ENCODE measurements around the gene VKORC1. TPM values are rescaled to one million over a fixed set of nuclear protein-coding genes. Genes with fewer than 3 reads are reported as not detected.

The VKORC1 gene
- polyA plus RNA-seq, 1 donor from 2014 or later = 90.7 TPM

DNA sequence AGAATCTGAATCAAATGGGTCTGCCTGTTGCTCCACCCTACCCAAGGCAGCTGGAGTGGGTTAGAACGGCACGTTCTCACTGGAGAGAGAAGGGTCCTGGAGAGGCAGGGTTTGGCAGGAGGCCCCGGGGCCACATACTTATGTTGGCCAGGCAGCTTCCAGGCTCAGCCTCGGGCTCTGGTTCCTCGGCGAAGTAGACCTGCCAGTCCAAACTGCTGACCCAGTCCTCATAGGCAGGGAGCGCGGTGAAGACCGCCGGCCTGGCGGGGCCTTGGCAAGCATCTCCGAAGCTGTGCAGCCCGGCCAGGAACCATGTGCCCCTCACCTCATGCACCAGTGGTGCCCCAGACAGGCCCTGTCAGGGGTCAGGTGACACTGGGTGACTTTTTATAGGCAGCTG is 10.6 kb downstream of the VKORC1 start:
- H3K9me3 Mint-ChIP-seq = no peaks in the 10 kb centered on the region
- H3K4me3 Mint-ChIP-seq = no peak overlapping the region
- peaks cover 0 to 5% (median 5%) of the 10 kb centered on the region in 3 donors for H3K4me1 Mint-ChIP-seq
- H3K27me3 Mint-ChIP-seq = no peaks in the 10 kb centered on the region
- H3K36me3 Mint-ChIP-seq = peaks cover 3% of the 10 kb centered on the region
- no peak overlapping the region for H3K27ac Mint-ChIP-seq

DNA sequence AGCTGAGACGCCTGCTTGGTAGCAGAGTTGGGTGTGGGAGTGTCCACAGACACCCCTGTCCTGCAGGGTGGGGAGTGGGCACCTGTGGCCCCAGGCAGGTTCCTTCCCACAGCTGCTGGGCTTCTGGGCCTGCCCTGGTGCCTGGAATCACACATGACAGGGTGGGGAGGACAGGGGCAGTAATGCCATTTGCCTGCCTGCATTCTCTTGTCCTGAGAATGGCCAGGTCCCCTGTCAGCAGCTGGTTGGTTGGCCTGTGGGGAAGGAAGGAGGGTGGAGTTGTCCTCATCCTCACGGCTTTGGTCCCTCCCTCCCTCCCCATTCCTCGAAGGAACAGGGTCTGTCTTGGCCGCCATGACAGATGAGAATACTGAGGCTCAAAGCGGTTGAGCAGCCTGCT is 11.0 kb downstream of the VKORC1 start:
- H3K27me3 Mint-ChIP-seq = no peaks in the 10 kb centered on the region
- no peak overlapping the region for H3K27ac Mint-ChIP-seq
- H3K9me3 Mint-ChIP-seq = no peaks in the 10 kb centered on the region
- H3K4me1 Mint-ChIP-seq = peaks cover 0 to 5% (median 5%) of the 10 kb centered on the region in 3 donors
- peaks cover 3% of the 10 kb centered on the region for H3K36me3 Mint-ChIP-seq
- no peak overlapping the region for H3K4me3 Mint-ChIP-seq

DNA sequence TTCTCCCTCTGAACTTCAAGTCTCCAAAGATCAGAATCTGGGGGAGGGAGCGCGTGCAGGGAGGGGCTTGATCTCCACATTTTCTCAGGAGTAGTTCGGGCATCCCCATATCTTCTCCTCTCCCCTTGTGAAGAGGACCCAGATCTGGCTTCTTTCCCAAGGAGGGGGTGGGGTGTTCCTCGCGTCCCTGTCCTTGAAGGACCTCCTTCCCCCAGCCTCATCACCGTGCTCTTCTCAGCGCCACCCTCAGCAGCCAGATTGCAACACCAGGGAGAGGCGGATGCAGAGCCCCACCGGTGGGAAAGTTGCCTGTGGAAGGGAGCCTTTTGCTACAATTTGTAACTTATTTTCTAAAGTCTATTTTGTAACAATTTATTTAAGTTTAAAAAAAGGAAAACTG is 11.5 kb downstream of the VKORC1 start:
- peaks cover 4% of the 10 kb centered on the region for H3K36me3 Mint-ChIP-seq
- H3K27ac Mint-ChIP-seq = no peak overlapping the region
- peaks cover 0 to 5% (median 5%) of the 10 kb centered on the region in 3 donors for H3K4me1 Mint-ChIP-seq
- H3K27me3 Mint-ChIP-seq = no peaks in the 10 kb centered on the region
- no peaks in the 10 kb centered on the region for H3K9me3 Mint-ChIP-seq
- no peak overlapping the region for H3K4me3 Mint-ChIP-seq

DNA sequence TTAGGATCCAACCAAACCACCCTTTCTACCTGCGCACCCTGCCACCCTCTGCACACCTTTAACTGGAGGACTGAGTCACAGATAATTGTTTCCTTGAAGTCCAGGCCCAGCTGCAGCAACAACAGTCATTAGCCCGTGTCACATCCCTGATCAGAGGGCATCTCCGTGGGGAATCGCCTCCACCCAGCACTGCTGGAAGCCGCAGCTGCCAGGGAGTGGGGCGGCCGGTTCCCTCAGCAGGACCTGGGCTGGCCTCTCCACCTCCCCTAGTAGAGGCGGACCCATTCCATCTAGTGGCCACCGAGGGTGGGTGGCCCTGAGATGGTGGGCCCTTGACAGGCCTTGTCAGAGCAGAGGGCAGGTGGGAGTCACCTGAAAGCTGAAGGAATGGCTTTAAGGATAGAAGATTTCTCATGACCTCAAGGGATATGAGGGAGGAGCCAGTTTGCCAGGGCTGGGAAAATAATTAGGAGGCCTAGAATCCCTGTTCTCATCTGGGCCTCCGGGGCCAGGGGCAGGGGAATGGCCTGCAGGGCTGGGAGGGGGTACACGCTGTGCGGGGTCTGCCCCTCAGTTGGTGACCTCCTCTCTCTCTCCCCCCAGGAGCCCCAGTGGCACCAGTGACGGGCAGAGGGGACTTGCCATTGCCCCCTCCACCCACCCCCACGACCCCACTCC is 12.1 kb downstream of the VKORC1 start:
- no peak overlapping the region for H3K27ac Mint-ChIP-seq

DNA sequence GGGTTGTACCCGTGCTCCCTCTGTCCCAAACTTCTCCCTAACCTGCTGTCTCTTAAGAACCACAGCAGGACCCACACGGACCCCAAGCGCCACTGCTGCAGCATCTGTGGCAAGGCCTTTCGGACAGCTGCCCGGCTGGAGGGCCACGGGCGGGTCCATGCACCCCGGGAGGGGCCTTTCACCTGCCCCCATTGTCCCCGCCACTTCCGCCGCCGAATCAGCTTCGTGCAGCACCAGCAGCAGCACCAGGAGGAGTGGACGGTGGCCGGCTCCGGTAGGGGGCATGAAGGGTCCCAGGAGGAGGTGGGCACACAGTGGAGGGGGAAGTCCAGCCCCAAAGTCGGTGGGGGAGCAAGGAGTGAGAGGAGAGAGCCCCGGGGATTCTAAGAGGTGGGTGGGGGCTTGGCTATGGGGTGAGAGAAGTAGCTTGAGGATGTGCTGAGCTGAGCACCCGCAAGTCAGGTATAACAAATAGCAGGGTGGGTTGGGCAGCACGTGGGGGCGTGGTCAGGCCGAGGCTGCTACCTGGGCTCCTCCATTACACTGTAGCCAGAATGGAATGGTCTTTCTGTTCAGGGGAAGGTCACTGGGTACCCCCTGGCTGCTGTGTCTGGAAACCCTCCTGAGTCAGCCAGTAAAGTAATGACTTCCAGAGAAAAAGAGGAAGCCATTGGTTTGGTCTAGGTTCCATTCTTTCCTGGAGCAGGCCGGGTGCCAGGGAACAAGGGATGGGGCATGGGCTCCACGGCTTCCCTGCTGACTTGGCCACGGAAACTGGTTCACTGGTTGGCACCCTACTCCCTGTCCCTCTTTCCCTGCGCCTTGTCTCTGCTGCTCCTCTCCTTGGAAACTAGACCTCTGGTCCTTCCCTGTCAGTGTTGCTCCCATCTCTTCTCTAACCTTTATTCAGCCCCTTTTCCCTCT is 12.9 kb downstream of the VKORC1 start:
- H3K9me3 Mint-ChIP-seq = no peaks in the 10 kb centered on the region
- peaks cover 4% of the 10 kb centered on the region for H3K36me3 Mint-ChIP-seq
- no peak overlapping the region for H3K27ac Mint-ChIP-seq
- peak overlapping the region in 1 of 4 donors; percentile 51 for H3K4me3 Mint-ChIP-seq
- no peaks in the 10 kb centered on the region for H3K27me3 Mint-ChIP-seq
- peaks cover 0 to 5% (median 5%) of the 10 kb centered on the region in 3 donors for H3K4me1 Mint-ChIP-seq

More for the DNA sequence above, 12.1 kb downstream of the VKORC1 start:
- no peaks in the 10 kb centered on the region for H3K27me3 Mint-ChIP-seq
- H3K4me3 Mint-ChIP-seq = peak overlapping the region in 1 of 4 donors; percentile 51
- peaks cover 0 to 5% (median 5%) of the 10 kb centered on the region in 3 donors for H3K4me1 Mint-ChIP-seq
- H3K9me3 Mint-ChIP-seq = no peaks in the 10 kb centered on the region
- H3K36me3 Mint-ChIP-seq = peaks cover 4% of the 10 kb centered on the region

DNA sequence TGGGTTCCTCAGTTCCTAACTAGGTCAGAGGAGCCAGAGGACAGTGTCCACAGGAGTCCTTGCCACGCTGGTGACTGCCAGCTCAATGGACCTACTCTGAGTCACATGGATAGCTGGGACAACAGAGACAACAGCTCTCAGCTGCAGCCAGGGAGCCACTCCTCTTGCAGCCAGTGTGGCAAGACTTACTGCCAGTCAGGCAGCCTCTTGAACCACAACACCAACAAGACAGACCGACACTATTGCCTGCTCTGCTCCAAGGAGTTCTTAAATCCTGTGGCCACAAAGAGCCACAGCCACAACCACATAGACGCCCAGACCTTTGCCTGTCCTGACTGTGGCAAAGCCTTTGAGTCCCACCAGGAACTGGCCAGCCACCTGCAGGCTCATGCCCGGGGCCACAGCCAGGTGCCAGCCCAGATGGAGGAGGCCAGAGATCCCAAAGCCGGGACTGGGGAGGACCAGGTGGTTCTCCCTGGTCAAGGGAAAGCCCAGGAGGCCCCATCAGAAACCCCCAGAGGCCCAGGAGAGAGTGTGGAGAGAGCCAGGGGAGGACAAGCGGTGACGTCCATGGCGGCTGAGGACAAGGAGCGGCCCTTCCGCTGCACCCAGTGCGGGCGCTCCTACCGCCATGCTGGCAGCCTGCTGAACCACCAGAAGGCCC is 13.7 kb downstream of the VKORC1 start:
- no peaks in the 10 kb centered on the region for H3K27me3 Mint-ChIP-seq
- peak overlapping the region in 1 of 3 donors; percentile 2 for H3K27ac Mint-ChIP-seq

DNA sequence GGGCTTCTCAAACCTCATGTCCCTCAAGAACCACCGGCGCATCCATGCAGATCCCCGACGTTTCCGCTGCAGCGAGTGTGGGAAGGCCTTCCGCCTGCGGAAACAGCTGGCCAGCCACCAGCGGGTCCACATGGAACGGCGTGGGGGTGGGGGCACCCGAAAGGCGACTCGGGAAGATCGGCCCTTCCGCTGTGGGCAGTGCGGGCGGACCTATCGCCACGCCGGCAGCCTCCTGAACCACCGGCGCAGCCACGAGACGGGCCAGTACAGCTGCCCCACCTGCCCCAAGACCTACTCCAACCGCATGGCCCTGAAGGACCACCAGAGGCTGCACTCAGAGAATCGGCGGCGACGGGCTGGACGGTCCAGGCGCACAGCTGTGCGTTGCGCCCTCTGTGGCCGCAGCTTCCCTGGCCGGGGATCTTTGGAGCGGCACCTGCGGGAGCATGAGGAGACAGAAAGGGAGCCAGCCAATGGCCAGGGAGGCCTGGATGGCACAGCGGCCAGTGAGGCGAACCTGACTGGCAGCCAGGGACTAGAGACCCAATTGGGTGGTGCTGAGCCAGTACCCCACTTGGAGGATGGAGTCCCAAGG is 14.5 kb downstream of the VKORC1 start:
- H3K4me3 Mint-ChIP-seq = no peak overlapping the region
- H3K27me3 Mint-ChIP-seq = no peaks in the 10 kb centered on the region
- H3K4me1 Mint-ChIP-seq = peaks cover 5 to 11% (median 6%) of the 10 kb centered on the region in 3 donors
- no peaks in the 10 kb centered on the region for H3K9me3 Mint-ChIP-seq
- peaks cover 4% of the 10 kb centered on the region for H3K36me3 Mint-ChIP-seq
- H3K27ac Mint-ChIP-seq = no peak overlapping the region

More for the DNA sequence above, 13.7 kb downstream of the VKORC1 start:
- Mint-ChIP-seq H3K4me1 (peaks cover under 1 to 8% (median 5%) of the 10 kb centered on the region in 3 donors), H3K36me3 (peaks cover 4% of the 10 kb centered on the region), H3K4me3 (no peak overlapping the region), H3K9me3 (no peaks in the 10 kb centered on the region)

DNA sequence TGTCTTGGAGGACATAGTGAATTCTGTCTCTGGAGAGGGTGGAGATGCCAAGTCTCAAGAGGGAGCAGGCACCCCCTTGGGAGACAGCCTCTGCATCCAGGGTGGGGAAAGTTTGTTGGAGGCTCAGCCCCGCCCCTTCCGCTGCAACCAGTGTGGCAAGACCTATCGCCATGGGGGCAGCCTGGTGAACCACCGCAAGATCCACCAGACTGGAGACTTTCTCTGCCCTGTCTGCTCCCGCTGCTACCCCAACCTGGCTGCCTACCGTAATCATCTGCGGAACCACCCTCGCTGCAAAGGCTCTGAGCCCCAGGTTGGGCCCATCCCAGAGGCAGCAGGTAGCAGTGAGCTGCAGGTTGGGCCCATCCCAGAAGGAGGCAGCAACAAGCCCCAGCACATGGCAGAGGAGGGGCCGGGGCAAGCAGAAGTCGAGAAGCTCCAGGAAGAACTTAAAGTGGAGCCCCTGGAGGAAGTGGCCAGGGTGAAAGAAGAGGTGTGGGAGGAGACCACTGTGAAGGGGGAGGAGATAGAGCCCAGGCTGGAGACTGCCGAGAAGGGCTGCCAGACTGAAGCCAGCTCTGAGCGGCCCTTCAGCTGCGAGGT is 15.2 kb downstream of the VKORC1 start:
- H3K4me1 Mint-ChIP-seq = peaks cover 12 to 18% (median 13%) of the 10 kb centered on the region in 3 donors
- no peak overlapping the region for H3K4me3 Mint-ChIP-seq
- H3K27ac Mint-ChIP-seq = no peak overlapping the region
- no peaks in the 10 kb centered on the region for H3K9me3 Mint-ChIP-seq
- no peaks in the 10 kb centered on the region for H3K27me3 Mint-ChIP-seq
- H3K36me3 Mint-ChIP-seq = peaks cover 4% of the 10 kb centered on the region

DNA sequence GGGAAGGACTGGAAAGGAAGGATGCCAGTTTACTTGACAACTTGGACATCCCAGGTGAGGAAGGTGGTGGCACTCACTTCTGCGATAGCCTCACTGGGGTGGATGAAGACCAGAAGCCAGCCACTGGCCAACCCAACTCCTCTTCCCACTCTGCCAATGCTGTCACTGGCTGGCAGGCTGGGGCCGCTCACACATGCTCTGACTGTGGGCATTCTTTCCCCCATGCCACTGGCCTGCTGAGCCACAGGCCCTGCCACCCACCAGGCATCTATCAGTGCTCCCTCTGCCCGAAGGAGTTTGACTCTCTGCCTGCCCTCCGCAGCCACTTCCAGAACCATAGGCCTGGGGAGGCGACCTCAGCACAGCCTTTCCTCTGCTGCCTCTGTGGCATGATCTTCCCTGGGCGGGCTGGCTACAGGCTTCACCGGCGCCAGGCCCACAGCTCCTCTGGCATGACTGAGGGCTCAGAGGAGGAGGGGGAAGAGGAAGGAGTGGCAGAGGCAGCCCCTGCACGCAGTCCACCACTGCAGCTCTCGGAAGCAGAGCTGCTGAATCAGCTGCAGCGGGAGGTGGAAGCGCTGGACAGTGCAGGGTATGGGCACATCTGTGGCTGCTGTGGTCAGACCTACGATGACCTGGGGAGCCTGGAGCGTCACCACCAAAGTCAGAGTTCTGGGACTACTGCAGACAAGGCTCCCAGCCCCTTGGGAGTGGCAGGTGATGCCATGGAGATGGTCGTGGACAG is 15.8 kb downstream of the VKORC1 start:
- Mint-ChIP-seq H3K4me1 (peaks cover 13 to 18% (median 17%) of the 10 kb centered on the region in 3 donors), H3K27me3 (no peaks in the 10 kb centered on the region), H3K9me3 (no peaks in the 10 kb centered on the region), H3K27ac (no peak overlapping the region), H3K36me3 (peaks cover 4% of the 10 kb centered on the region), H3K4me3 (no peak overlapping the region)

DNA sequence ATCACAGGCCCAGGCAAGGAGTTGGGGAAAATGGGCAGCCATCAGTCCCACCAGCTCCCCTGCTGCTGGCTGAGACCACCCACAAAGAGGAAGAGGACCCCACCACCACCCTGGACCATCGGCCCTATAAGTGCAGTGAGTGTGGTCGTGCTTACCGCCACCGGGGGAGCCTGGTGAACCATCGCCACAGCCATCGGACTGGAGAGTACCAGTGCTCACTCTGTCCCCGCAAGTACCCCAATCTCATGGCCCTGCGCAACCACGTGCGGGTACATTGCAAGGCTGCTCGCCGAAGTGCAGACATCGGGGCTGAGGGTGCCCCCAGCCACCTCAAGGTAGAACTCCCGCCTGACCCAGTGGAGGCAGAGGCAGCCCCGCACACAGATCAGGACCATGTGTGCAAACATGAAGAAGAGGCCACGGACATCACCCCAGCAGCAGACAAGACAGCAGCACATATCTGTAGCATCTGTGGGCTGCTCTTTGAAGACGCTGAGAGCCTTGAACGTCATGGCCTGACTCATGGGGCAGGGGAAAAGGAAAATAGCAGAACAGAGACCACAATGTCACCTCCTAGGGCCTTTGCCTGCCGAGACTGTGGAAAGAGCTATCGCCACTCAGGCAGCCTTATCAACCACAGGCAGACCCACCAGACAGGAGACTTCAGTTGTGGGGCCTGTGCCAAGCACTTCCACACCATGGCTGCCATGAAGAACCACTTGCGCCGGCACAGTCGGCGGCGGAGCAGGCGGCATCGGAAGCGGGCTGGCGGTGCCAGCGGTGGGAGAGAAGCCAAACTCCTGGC is 16.8 kb downstream of the VKORC1 start:
- Mint-ChIP-seq H3K36me3 (peaks cover 4% of the 10 kb centered on the region), H3K9me3 (no peaks in the 10 kb centered on the region), H3K27me3 (no peaks in the 10 kb centered on the region), H3K27ac (peak overlapping the region in 1 of 3 donors; percentile 67), H3K4me3 (no peak overlapping the region), H3K4me1 (peaks cover 13 to 19% (median 18%) of the 10 kb centered on the region in 3 donors)

DNA sequence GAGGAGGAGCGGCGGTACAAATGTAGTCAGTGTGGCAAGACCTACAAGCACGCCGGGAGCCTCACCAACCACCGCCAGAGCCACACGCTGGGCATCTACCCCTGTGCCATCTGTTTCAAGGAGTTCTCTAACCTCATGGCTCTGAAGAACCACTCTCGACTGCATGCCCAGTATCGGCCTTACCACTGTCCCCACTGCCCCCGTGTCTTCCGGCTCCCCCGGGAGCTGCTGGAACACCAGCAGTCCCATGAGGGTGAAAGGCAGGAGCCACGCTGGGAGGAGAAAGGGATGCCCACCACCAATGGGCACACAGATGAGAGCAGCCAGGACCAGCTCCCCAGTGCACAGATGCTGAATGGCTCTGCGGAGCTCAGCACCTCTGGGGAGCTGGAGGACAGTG is 17.6 kb downstream of the VKORC1 start:
- Mint-ChIP-seq H3K4me1 (peaks cover 16 to 27% (median 23%) of the 10 kb centered on the region in 3 donors), H3K36me3 (peaks cover 4% of the 10 kb centered on the region)

DNA sequence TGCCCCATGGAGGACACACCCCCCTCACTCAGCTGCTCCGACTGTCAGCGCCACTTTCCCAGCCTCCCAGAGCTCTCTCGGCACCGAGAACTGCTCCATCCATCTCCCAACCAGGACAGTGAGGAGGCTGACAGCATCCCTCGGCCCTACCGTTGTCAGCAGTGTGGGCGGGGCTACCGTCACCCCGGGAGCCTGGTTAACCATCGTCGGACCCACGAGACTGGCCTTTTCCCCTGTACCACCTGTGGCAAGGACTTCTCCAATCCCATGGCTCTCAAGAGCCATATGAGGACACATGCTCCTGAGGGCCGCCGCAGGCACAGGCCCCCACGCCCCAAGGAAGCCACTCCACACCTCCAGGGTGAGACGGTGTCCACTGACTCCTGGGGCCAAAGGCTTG is 18.3 kb downstream of the VKORC1 start:
- Mint-ChIP-seq H3K9me3 (no peaks in the 10 kb centered on the region), H3K36me3 (peaks cover 4% of the 10 kb centered on the region), H3K27me3 (no peaks in the 10 kb centered on the region), H3K4me3 (peak overlapping the region in 2 of 4 donors; percentile 33 to 87), H3K27ac (peak overlapping the region in 2 of 3 donors; percentile 46 to 47), H3K4me1 (peaks cover 15 to 32% (median 28%) of the 10 kb centered on the region in 3 donors)

More for the DNA sequence above, 17.6 kb downstream of the VKORC1 start:
- Mint-ChIP-seq H3K9me3 (no peaks in the 10 kb centered on the region), H3K27ac (peak overlapping the region in 2 of 3 donors; percentile 49 to 67), H3K27me3 (no peaks in the 10 kb centered on the region), H3K4me3 (peak overlapping the region in 1 of 4 donors; percentile 18)

DNA sequence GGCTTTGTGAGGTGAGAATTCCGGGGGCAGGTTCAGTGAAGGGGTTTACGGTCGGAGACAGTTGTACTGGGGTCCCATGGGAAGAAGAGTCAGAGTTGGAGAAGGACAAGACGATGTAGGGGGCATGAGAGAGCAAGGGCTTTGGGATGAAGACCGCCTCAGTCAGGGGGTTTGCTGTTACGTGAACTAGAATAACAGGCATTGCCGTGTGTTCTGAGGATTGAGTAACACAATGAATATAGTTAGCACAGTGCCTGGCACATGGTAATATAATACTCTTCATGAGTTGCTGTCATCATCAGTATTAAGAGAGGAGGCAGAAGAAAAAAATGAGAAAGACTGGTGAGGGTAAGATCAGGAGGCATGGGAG is 19.8 kb downstream of the VKORC1 start:
- H3K4me3 Mint-ChIP-seq = peak overlapping the region; percentile 87 to 99 (median 96)
- no peaks in the 10 kb centered on the region for H3K27me3 Mint-ChIP-seq
- peaks cover 2% of the 10 kb centered on the region for H3K36me3 Mint-ChIP-seq
- peak overlapping the region; percentile 78 to 98 (median 94) for H3K27ac Mint-ChIP-seq
- H3K4me1 Mint-ChIP-seq = peaks cover 15 to 32% (median 26%) of the 10 kb centered on the region in 3 donors
- no peaks in the 10 kb centered on the region for H3K9me3 Mint-ChIP-seq
